ENCODE results near the gene OPHN1. TPM values are rescaled to one million over a fixed set of nuclear protein-coding genes. Genes with fewer than 3 reads are reported as not detected.
"Not testable (repeated sequence)": the region's sequence is repeated elsewhere in the genome, so short reads cannot be mapped to it uniquely, and the experiment has no call there.

OPHN1 gene
- total RNA-seq, 4 donors from 2014 or later, result 5.1 to 11.2 (median 8.0) TPM

GRCh38 chrX:68286980-68287379, 146.3 kb downstream of the OPHN1 start:
- no peaks in the 10 kb centered on the region for H3K9me3 ChIP-seq
- H3K4me1 ChIP-seq, result no peaks in the 10 kb centered on the region
- intact Hi-C loops (cut with DNase I), result no loop called here
- no peaks in the 10 kb centered on the region for H3K36me3 ChIP-seq
- no peak for TF ChIP-seq EP300 (IDR thresholded peaks at IDR 0.05)
- TF ChIP-seq POLR2AphosphoS5 (IDR thresholded peaks at IDR 0.05), result no peak
- no peak for TF ChIP-seq POLR2A (IDR thresholded peaks at IDR 0.05; ENCODE audit: low read depth)
- TF ChIP-seq CTCF (IDR thresholded peaks at IDR 0.05), result no peak
- H3K4me3 ChIP-seq, result no peak overlapping the region
- no peak for DNase-seq (ENCODE audit: extremely low spot score)
- H3K27ac ChIP-seq (replicated peaks in 1 of 4), result no peak overlapping the region
- H3K27me3 ChIP-seq, result no peaks in the 10 kb centered on the region

GRCh38 chrX:68286076-68286475, 147.2 kb downstream of the OPHN1 start:
- Histone ChIP-seq H3K27ac (replicated peaks in 1 of 4) (no peak overlapping the region), H3K27me3 (no peaks in the 10 kb centered on the region), H3K9me3 (no peaks in the 10 kb centered on the region), H3K4me1 (no peaks in the 10 kb centered on the region), H3K4me3 (no peak overlapping the region), H3K36me3 (no peaks in the 10 kb centered on the region)
- DNase-seq (ENCODE audit: extremely low spot score), result no peak
- intact Hi-C loops (cut with DNase I), result no loop called here
- TF ChIP-seq POLR2A (IDR thresholded peaks at IDR 0.05; ENCODE audit: low read depth) (no peak), EP300 (IDR thresholded peaks at IDR 0.05) (no peak), CTCF (IDR thresholded peaks at IDR 0.05) (no peak)

- Histone ChIP-seq H3K9me3 (no peaks in the 10 kb centered on the region), H3K36me3 (no peaks in the 10 kb centered on the region), H3K27ac (replicated peaks in 1 of 4) (no peak overlapping the region), H3K4me1 (no peaks in the 10 kb centered on the region), H3K27me3 (no peaks in the 10 kb centered on the region), H3K4me3 (no peak overlapping the region)
- no peak for TF ChIP-seq POLR2AphosphoS5 (IDR thresholded peaks at IDR 0.05)
- TF ChIP-seq POLR2A (IDR thresholded peaks at IDR 0.05; ENCODE audit: low read depth), result no peak
- no peak for DNase-seq (ENCODE audit: extremely low spot score)
- intact Hi-C loops (cut with DNase I), result no loop called here
- 70% methylated on average over 2 of the region's 2 CpGs for WGBS
Measured at GRCh38 chrX:68284281-68284904, 148.9 kb downstream of the OPHN1 start.

GRCh38 chrX:68273887-68274286, 159.4 kb downstream of the OPHN1 start:
- H3K4me1 ChIP-seq, result no peaks in the 10 kb centered on the region
- DNase-seq (ENCODE audit: extremely low spot score), result no peak
- no peak for TF ChIP-seq CTCF (IDR thresholded peaks at IDR 0.05)
- TF ChIP-seq POLR2A (IDR thresholded peaks at IDR 0.05; ENCODE audit: low read depth), result no peak
- TF ChIP-seq EP300 (IDR thresholded peaks at IDR 0.05), result no peak
- TF ChIP-seq POLR2AphosphoS5 (IDR thresholded peaks at IDR 0.05), result no peak
- H3K27me3 ChIP-seq, result no peaks in the 10 kb centered on the region
- 9% methylated on average over 1 of the region's 1 CpG for WGBS
- no peak overlapping the region for H3K27ac ChIP-seq (replicated peaks in 1 of 4)
- H3K4me3 ChIP-seq, result no peak overlapping the region
- H3K9me3 ChIP-seq, result no peaks in the 10 kb centered on the region
- H3K36me3 ChIP-seq, result no peaks in the 10 kb centered on the region
- intact Hi-C loops (cut with DNase I), result no loop called here

- H3K9me3 ChIP-seq; H3K27me3 ChIP-seq; H3K36me3 ChIP-seq; H3K4me1 ChIP-seq; H3K4me3 ChIP-seq; intact Hi-C loops (cut with DNase I); DNase-seq (ENCODE audit: extremely low spot score); H3K27ac ChIP-seq (replicated peaks in 1 of 4): not testable (repeated sequence)
- WGBS, result 93% methylated on average over 8 of the region's 9 CpGs
Measured at GRCh38 chrX:68264793-68265192, 168.5 kb downstream of the OPHN1 start.

GRCh38 chrX:68261060-68261672, 172.1 kb downstream of the OPHN1 start:
- TF ChIP-seq POLR2A (IDR thresholded peaks at IDR 0.05; ENCODE audit: low read depth) (no peak), POLR2AphosphoS5 (IDR thresholded peaks at IDR 0.05) (no peak), EP300 (IDR thresholded peaks at IDR 0.05) (no peak), CTCF (IDR thresholded peaks at IDR 0.05) (no peak)
- Histone ChIP-seq H3K27me3 (no peaks in the 10 kb centered on the region), H3K36me3 (no peaks in the 10 kb centered on the region), H3K4me3 (no peak overlapping the region), H3K4me1 (no peaks in the 10 kb centered on the region), H3K27ac (replicated peaks in 1 of 4) (no peak overlapping the region), H3K9me3 (no peaks in the 10 kb centered on the region)
- intact Hi-C loops (cut with DNase I), result no loop called here
- 86% methylated on average over 4 of the region's 4 CpGs for WGBS
- DNase-seq (ENCODE audit: extremely low spot score), result no peak
